Chondrocyte (in vitro differentiated cells): ENCODE measurements around the gene TUBA1C. TPM values are rescaled to one million over a fixed set of nuclear protein-coding genes. Genes with fewer than 3 reads are reported as not detected.
A peak's percentile ranks its signal among the peaks of the same experiment; 100 is the strongest.

Experiments
- DNase-seq: peaks from one replicate; pipeline ENCODE4 v3.0.0; 2021; ENCODE audit warnings: mixed read lengths, low spot score
- H3K27ac Mint-ChIP-seq: one replicate; pipeline ENCODE4 v1.8.0; 2021; ENCODE audit warnings: mild to moderate bottlenecking, moderate library complexity, mixed read lengths; ENCODE audit not compliant: unreplicated experiment
- H3K27me3 Mint-ChIP-seq: 2 replicates; pipeline ENCODE4 v1.8.0; 2021; ENCODE audit warnings: low read depth, mixed read lengths
- H3K36me3 Mint-ChIP-seq: 2 replicates; pipeline ENCODE4 v1.8.0; 2021; ENCODE audit warnings: low read depth, mixed read lengths
- H3K4me1 Mint-ChIP-seq: 2 replicates; pipeline ENCODE4 v1.8.0; 2021; ENCODE audit warnings: low read depth, mild to moderate bottlenecking, mixed read lengths
- H3K4me3 Mint-ChIP-seq: one replicate; pipeline ENCODE4 v1.8.0; 2021; ENCODE audit warnings: mild to moderate bottlenecking, moderate library complexity, mixed read lengths; ENCODE audit not compliant: unreplicated experiment
- H3K9me3 Mint-ChIP-seq: 2 replicates; pipeline ENCODE4 v1.8.0; 2021; ENCODE audit warnings: low read depth, mixed read lengths
- total RNA-seq: library from RNA; stranded (reverse); gene quantifications from 3 replicates; pipeline ENCODE4 v1.2.1, GENCODE V29; 2021
- TF ChIP-seq, protein P1 (sequence below): fragments of 200-600 bp; sonication (generic); IDR thresholded peaks from 2 replicates; pipeline ENCODE4 v1.5.0; 2021; ENCODE audit warnings: antibody characterized with exemption, mild to moderate bottlenecking, moderate library complexity

The TUBA1C gene
- total RNA-seq, 1 donor from 2014 or later, result 171 TPM

GRCh38 chr12:49272790-49273725 is 8.2 kb downstream of the TUBA1C start:
- Mint-ChIP-seq H3K27ac (no peak overlapping the region), H3K4me3 (no peak overlapping the region), H3K27me3 (no peaks in the 10 kb centered on the region), H3K36me3 (peaks cover 22% of the 10 kb centered on the region), H3K4me1 (peaks cover 31% of the 10 kb centered on the region), H3K9me3 (no peaks in the 10 kb centered on the region)
- no peak for DNase-seq
- TF ChIP-seq, protein P1, sequence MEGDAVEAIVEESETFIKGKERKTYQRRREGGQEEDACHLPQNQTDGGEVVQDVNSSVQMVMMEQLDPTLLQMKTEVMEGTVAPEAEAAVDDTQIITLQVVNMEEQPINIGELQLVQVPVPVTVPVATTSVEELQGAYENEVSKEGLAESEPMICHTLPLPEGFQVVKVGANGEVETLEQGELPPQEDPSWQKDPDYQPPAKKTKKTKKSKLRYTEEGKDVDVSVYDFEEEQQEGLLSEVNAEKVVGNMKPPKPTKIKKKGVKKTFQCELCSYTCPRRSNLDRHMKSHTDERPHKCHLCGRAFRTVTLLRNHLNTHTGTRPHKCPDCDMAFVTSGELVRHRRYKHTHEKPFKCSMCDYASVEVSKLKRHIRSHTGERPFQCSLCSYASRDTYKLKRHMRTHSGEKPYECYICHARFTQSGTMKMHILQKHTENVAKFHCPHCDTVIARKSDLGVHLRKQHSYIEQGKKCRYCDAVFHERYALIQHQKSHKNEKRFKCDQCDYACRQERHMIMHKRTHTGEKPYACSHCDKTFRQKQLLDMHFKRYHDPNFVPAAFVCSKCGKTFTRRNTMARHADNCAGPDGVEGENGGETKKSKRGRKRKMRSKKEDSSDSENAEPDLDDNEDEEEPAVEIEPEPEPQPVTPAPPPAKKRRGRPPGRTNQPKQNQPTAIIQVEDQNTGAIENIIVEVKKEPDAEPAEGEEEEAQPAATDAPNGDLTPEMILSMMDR, result no peak

DNA sequence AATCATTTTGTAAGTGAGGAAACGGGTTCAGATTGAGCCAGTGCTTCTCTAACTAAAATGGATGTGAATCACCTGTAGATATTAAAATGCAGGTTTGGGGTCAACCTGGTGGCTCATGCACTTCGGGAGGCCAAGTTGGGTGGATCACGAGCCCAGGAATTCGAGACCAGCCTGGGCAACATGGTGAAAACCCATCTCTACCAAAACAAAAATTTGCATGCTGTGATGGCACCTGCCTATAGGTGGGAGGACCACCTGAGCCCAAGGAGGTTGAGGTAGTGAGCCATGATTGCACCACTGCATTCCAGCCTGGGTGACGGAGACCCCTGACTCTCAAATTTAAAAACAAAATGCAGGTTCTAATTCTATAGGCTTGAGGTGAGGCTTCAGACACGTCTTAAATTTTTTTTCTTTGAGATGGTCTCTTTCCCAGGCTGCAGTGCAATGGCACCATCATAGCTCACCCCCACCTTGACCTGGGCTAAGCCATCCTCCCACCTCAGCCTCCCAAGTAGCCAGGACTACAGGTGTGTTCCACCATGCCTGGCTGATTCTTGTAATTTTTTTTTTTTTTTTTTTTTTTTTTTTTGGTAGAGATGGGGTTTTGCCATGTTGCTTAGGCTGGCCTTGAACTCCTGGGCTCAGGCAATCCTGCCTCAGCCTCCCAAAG is 9.0 kb downstream of the TUBA1C start:
- TF ChIP-seq, protein P1, result no peak
- H3K27ac Mint-ChIP-seq, result no peak overlapping the region

GRCh38 chr12:49274396-49275069 is 9.7 kb downstream of the TUBA1C start:
- no peak for DNase-seq
- TF ChIP-seq, protein P1, result no peak
- Mint-ChIP-seq H3K36me3 (peaks cover 17% of the 10 kb centered on the region), H3K27ac (no peak overlapping the region), H3K4me1 (peaks cover 20% of the 10 kb centered on the region), H3K9me3 (no peaks in the 10 kb centered on the region), H3K4me3 (no peak overlapping the region), H3K27me3 (no peaks in the 10 kb centered on the region)

More for the DNA sequence above, 9.0 kb downstream of the TUBA1C start:
- Mint-ChIP-seq H3K4me3 (no peak overlapping the region), H3K9me3 (no peaks in the 10 kb centered on the region), H3K27me3 (no peaks in the 10 kb centered on the region), H3K36me3 (peaks cover 21% of the 10 kb centered on the region), H3K4me1 (peaks cover 23% of the 10 kb centered on the region)
- DNase-seq, result no peak

DNA sequence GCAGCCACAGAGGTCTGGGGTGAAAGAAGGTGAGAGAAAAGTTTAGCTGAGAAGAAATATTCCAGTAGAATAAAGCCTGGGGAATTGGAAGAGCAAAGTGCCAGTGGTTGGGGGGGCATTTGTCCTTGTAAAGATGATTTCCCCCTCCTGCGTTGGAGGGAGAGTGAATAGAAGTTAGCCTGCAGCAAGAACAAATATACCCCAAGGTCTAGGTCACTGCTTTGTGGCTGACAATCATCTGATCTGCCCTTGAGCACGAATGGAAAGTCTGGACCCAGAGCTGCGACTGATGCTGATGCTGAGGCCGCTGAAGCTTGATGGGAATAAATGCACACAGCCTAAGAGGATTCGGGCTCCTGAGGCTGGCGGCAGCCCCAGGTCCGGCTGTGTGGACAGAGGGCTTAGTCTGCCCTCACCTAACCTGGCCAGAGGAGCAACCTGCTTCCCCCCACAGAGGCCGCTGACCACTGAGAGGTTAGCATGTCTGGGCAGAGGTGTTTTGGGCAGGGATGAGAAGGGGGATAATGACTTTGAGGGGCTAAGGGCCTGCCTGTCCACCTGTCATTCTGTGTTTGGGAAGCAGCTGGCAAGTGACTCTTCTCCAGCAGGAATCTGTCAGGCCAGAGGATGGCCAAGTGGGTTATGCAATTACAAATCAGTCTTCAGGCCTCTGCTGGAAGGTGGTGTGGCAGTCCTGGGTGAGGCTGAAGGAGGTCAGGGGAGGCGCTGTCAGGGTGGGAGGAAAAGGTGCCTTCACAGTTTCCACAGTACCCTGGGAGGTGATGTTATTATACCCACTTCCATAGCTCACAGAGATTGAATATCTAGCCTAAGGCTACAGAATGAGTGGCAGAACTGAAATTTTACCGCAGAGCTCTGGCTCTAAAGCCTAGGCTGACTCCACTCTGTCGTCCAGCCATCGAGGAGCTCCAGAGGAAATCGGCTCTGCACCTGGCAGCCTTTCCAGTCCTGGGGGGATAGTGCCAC is 11.7 kb downstream of the TUBA1C start:
- H3K36me3 Mint-ChIP-seq, result peaks cover 7% of the 10 kb centered on the region
- TF ChIP-seq, protein P1, result no peak
- H3K4me3 Mint-ChIP-seq, result no peak overlapping the region
- no peaks in the 10 kb centered on the region for H3K9me3 Mint-ChIP-seq
- no peaks in the 10 kb centered on the region for H3K27me3 Mint-ChIP-seq
- DNase-seq, result no peak
- H3K4me1 Mint-ChIP-seq, result peaks cover 20% of the 10 kb centered on the region
- H3K27ac Mint-ChIP-seq, result peak overlapping the region; percentile 49
